ENCODE measurements around the gene MICAL3.

DNA sequence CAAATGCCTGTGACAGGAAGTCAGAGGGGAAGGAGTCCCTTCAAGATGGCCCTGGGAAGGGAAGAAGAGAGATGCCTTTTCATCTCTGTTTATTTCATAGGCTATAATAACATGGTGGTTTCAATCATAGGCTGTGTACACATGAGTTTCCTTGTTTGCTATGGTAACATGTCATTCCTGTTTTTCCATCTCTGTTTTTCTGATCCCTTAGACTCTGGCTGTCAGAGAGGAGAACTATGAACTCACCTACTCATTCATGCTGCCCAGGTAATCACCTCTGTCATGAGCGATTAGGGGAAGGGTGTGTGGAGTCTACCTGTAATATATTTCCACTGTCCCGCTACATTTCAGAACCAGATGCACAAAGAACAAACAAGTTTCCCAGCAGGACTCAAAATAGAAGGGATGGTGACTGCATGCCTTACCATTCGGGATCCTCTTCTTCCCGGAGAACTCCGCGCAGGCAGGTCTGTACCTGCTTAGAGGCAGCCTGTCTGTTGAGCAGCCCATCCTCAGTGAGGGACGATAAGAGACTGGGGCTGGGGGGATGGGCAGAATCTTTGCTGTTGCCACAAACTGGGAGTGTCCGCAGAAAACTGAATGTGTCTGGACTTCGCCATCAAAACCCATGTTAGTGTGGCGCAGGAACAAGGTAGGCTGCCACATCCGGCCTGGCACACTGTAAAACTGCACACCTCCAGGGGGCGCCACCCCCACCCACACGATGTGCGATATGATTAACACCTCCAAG lies 46.4 kb upstream of the MICAL3 start:
- TF ChIP-seq, protein P1, sequence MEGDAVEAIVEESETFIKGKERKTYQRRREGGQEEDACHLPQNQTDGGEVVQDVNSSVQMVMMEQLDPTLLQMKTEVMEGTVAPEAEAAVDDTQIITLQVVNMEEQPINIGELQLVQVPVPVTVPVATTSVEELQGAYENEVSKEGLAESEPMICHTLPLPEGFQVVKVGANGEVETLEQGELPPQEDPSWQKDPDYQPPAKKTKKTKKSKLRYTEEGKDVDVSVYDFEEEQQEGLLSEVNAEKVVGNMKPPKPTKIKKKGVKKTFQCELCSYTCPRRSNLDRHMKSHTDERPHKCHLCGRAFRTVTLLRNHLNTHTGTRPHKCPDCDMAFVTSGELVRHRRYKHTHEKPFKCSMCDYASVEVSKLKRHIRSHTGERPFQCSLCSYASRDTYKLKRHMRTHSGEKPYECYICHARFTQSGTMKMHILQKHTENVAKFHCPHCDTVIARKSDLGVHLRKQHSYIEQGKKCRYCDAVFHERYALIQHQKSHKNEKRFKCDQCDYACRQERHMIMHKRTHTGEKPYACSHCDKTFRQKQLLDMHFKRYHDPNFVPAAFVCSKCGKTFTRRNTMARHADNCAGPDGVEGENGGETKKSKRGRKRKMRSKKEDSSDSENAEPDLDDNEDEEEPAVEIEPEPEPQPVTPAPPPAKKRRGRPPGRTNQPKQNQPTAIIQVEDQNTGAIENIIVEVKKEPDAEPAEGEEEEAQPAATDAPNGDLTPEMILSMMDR (IDR thresholded peaks at IDR 0.05; ENCODE audit: low read length) = peak; percentile 40; the same call in 1 of the 2 replicates
- no peak for TF ChIP-seq EZH2 (IDR thresholded peaks at IDR 0.05; ENCODE audit: borderline replicate concordance, low read length)
